HG03457 (cell line): ENCODE measurements around the gene NEIL1.
"Not testable (repeated sequence)": the region's sequence is repeated elsewhere in the genome, so short reads cannot be mapped to it uniquely, and the experiment has no call there.

Experiments used
- ATAC-seq: cut with Tn5 transposase; IDR thresholded peaks from one replicate; pipeline ENCODE4 v1.9.1; 2021; ENCODE audit warnings: moderate number of reproducible peaks; ENCODE audit not compliant: unreplicated experiment

Gene NEIL1, protein sequence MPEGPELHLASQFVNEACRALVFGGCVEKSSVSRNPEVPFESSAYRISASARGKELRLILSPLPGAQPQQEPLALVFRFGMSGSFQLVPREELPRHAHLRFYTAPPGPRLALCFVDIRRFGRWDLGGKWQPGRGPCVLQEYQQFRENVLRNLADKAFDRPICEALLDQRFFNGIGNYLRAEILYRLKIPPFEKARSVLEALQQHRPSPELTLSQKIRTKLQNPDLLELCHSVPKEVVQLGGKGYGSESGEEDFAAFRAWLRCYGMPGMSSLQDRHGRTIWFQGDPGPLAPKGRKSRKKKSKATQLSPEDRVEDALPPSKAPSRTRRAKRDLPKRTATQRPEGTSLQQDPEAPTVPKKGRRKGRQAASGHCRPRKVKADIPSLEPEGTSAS

GRCh38 chr15:75346796-75347221 is at the start of gene NEIL1:
Gene NEIL1 (plus strand): TSS chr15:75347039. CDS start chr15:75348906, 1,867 bp downstream.
- ATAC-seq, result no peak

DNA sequence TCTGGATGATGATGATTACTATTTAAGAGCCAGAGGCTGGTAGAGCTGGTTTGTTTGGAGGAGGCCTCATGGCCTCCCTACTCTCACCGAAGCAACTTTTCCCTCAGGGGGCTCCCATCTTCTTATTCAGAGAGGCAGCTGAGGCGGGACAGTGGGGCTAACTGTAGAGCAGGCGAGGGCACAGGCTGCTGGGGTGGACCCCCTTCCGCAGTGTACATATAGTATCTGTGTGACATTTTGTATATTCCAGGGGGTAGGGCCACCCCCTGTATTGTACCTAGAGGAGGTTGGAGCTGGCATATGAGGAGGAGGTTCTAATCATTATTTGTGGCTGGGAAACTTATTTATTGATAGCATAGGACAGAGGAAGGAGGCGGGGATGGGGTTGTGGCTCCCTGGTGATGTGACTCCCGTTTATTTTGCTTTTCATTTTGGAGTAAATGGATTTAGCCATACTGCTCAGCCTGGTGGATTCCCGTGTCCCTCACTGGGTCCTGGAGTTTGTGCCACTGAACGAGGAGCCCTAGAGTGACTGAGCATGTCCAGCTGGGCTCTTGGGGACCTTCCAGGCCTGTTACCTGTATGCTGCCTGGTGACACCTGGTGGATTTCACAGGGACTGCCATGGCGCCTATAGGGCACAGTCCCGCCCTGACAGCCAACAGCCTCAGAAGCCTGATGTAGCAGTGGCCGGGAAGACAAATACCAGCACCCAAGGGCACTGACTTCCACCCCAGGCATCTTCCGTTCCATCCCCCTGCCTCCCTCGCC is 48.1 kb upstream of the NEIL1 start:
- ATAC-seq, result not testable (repeated sequence)

GRCh38 chr15:75299311-75299688 is 47.5 kb upstream of the NEIL1 start:
- ATAC-seq, result not testable (repeated sequence)

DNA sequence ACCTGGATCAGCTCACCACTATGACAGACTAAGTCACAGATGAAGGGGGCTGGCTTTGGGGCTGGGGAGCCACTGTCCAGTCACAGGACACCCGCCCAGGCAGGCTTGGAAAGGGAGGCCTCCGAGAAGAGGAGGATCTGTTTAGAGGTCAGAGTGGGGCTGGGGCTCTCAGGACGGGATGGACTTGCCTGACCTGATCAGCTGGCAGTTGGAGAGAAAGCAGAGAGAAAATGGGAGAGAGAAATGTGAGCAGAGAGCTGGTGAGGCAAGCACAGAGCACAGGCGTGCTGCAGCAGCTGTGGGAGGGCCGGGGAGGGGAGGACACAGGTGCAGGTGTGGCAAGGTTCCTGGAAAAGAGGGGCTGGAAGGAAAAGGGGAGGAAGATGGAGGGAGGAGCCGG is 46.8 kb upstream of the NEIL1 start:
- not testable (repeated sequence) for ATAC-seq

GRCh38 chr15:75302318-75302717 is 44.5 kb upstream of the NEIL1 start:
- ATAC-seq, result no peak

- not testable (repeated sequence) for ATAC-seq
Observed at GRCh38 chr15:75302753-75303152, 44.1 kb upstream of the NEIL1 start.

- ATAC-seq, result no peak
Observed at GRCh38 chr15:75306188-75306587, 40.7 kb upstream of the NEIL1 start.

GRCh38 chr15:75307778-75308390 is 39.0 kb upstream of the NEIL1 start:
- no peak for ATAC-seq

DNA sequence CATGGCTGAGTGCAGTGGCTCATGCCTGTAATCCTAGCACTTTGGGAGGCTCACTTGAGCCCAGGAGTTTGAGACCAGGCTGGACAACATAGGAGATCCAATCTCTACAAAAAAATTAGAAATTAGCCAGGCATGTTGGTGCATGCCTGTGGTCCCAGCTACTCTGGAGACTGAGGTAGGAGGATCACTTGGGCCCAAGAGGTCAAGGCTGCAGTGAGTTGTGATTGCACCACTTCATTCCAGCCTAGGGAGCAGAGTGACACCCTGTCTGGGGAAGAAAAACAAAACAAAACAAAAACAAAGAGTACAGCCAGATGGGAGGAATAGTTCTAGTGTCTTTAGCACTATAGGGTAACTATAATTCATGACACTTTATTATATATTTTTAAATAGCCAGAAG is 37.1 kb upstream of the NEIL1 start:
- ATAC-seq, result no peak

DNA sequence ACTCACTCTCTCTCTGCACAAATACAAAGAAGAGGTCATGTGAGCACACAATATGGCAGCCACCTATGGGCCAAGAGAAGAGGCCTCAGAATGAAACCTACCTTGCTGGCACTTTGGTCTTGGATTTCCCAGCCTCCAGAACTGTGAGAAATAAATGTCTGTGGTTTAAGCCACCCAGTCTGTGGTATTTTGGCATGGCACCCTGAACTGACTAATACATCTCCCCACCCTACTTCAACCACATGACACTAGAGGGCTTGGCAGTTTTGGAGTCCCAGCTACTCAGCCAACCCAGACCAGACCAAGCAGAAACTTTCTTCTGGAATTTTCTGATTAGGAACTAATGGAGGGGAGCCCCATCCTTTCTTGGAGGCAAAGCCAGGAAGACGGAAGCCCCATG is 34.3 kb upstream of the NEIL1 start:
- ATAC-seq, result not testable (repeated sequence)

DNA sequence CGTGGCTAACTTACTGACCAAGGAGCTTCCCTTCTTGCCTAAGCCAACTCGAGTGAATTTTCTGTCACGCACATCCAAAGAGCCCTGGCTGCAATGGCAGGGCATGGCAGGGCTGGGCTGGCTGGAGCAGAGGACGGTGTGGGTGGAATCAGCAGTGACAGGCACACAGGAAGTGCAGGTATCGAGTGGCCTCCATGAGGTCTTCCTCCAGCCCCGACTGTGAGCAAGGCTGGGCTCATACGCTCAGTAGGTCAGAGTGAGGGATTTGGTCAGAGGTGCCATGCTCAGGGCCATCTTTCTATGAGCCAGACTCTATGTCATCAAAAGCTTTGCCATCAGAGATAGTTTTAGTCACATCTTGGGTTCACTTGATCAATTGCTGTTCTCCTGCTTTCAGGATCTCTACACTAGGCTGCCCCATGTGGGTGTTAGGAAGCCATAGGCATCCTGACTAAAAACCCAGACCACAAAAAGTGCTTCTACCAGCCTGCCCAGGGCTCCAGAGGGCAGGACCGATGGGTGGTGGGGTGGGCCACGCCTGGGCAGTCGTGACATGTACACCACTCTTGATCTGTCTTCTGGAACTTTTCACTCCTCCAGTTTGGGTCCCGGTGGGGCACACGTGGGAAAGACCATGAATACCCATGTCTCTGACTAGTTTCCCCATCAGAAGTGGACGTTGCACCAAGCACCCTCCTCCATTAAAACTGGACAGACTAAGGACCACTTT is 33.6 kb upstream of the NEIL1 start:
- no peak for ATAC-seq

- ATAC-seq, result no peak
Observed at GRCh38 chr15:75314552-75315290, 32.1 kb upstream of the NEIL1 start.

DNA sequence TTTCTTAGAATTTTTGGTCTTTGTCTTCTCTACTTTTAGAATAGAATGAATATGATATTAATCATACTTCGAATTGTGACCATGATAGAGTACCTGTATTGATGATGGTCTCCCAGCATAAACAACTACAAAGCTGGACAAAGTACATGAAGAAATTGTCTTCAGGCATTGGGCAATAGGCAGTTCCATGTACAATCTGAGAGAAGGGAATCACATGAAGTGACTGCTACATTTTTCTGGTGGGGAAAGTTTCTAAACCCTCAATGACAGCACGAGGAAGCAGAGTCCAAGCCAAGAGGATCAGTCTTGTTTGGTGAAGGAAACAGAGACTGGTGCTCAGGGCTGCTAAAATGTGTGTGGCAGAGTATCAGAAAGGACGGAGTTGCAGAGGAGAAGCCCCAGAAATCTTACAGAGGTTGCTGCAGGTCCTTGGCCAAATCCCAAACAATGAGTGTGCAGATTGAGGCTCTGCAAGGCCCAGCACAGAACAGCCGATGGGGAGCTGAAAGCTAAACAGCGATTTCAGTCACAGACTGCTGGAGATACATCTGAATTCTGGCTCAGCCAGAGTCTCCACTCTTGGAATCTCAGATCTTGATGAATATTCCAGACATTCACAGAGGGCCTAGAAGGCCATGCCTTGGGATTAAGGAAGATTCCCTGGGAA is 27.5 kb upstream of the NEIL1 start:
- not testable (repeated sequence) for ATAC-seq

DNA sequence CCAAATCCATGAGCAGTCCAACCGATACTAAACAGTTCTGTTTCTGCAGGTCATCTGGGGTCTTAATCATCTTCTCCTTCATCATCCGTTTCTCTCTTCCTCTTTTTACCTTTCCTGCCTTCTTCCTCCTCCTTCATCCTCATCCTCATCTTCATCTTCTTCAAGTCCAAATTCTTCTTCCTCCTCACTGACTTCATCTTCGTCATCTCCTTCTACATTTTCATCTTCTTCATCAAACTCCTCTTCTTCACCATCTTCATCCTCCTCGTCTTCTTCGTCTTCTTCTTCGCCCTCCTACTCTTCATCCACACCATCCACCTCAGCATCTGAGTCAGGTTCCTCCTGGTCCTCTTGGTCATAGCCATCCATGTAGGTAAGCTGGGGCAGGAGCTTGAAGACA is 25.1 kb upstream of the NEIL1 start:
- no peak for ATAC-seq

- ATAC-seq, result no peak
Observed at GRCh38 chr15:75325922-75326321, 20.9 kb upstream of the NEIL1 start.

- ATAC-seq, result no peak
Observed at GRCh38 chr15:75327005-75327404, 19.8 kb upstream of the NEIL1 start.

DNA sequence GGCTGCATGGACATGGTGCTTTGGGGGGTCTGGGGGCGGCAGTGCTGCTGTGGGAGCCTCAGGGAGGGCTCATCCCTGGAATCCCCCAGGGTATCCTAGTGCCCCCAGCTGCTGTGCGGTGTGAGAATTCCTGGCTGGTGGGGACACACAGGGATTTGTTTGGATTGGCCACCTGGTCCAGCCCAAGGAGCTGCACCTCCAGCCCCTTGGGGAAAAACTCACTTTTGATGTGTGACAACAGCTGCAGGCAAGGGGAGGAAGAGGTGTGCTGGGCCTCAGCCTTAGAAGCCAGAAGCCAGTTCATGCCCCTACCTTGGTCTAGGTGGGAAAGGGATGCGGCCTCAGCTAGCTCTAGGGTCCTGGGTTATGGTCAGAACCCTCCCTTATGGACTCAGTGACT is 19.3 kb upstream of the NEIL1 start:
- no peak for ATAC-seq

DNA sequence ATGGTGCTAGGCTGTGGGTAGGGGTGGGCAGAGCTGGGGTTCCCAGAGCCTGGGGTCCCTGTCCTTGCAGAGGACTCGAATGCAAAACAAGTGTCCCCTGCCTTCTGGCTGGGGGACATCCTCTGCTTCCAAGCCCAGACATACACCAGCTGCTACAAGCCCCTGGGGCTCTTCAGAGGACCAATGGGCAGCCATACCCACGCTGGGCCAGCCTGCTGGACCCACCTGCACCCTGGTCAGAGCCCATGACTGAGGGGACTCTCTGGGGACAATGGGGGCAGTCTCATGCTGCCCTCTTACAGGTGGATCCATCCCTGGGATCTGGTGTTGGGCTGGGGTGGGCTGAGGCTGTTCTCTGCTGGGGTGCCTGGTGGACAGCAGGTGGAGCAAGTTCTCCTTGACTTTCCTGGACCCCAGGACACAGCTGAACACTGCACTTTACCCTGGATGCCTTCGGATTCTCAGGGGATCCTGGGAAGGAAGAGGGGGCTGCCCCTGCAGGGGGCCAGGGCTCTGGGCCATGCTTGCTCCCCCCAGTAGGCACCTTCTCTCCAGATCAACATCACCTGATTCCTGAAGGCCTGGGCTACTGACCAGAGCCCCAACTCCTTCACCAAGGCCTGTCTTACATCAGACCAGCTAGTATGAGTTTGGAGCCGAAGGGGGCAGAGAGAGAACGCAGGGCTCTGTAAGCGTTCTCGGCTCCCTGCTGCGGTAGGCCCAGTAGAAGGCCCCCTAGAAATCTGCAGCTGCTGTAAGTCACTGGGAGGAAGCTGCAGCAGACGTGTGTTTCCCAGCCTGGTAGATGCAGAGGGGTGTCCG is 18.1 kb upstream of the NEIL1 start:
- no peak for ATAC-seq

DNA sequence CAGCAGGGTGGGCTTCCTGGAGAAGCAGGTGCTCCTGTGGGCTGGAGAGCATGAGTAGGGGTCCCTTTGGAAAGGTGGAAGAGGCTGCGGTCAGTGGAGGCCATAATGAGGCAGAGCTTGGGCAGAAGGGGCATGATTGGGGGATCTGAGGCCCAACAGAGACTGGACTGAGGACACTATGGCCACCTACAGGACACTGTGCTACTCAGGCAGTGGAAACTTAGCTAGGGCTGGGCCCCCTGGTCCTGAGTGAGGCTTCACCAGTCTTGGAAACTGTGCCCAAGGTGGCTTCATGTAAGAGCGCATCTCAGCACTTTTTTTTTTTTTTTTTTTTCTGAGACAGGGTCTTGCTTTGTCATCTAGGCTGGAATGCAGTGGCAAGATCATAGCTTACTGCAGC is 17.3 kb upstream of the NEIL1 start:
- ATAC-seq, result no peak
